GM11168 (cell line): ENCODE results near the gene KBTBD7.

ENCODE experiments used
- in situ Hi-C: fragments of 300-500 bp; cut with MboI; formaldehyde crosslinking; loops from one replicate; pipeline ENCODE4 v1.12.0; 2022; ENCODE audit warnings: low sequenced_read_pairs; ENCODE audit not compliant: unreplicated experiment

KBTBD7 gene

DNA sequence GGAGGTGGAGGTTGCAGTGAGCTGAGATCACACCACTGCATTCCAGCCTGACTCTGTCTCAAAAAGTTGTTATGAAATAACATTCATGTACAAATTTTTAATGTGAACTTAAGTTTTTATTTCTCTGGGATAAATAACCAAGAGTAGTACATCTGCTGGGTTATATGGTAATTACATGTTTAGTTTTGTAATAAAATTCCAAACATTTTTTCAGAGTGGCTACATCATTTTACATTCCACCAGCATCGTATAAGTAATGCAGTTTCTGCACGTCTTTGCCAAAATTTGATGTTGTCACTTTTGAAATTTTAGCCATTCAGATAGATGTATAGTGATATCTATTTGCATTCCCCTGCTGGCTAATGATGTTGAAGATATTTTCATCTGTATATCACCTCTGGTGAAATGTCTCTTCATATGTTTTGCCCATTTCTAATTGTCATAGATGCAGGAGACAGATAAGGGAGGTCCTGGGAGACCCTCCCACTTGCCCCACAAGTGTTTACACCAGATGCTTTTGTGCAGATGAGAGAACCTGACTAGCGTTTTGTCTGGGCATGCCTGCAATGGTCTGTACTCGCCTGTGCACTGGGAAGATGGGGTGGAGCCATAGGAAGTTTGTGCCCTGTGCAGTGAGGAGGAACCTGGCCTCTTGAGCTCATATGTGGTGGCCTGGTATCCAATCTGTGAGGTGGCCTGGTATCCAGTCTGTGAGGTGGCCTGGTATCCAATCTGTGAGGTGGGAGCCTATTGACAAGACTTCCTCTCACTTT, 49.0 kb downstream of the KBTBD7 start:
- in situ Hi-C loops = no loop called here

DNA sequence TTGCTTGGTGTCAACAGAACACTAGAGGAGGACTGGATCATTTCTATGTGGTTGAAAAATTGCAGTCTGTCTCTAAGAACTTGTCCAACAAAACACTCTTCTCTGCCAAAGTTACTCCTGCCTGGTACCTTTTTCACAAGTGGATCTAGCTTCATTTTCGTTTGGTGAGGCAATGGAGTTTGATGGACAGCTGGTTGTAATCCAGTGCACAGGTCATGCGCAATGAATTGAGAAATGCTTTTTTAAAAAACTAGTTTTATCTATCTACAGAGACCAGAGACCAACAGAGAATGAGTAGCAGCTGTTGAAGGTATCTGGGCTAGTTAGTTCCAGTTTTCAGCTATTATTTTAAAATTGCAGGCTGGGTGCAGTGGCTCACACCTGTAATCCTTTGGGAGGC, 49.8 kb downstream of the KBTBD7 start:
- in situ Hi-C loops = no loop called here
